Nephron progenitor cell (in vitro differentiated cells): Measurements from ENCODE around the gene PFDN6.

Source experiments
- DNase-seq: peaks from one replicate; pipeline ENCODE4 v3.0.0; 2021
- H3K27ac Mint-ChIP-seq: 2 replicates; pipeline ENCODE4 v1.8.0; 2021; ENCODE audit warnings: mild to moderate bottlenecking, moderate library complexity, mixed read lengths
- H3K27me3 Mint-ChIP-seq: 2 replicates; pipeline ENCODE4 v1.8.0; 2021; ENCODE audit warnings: mild to moderate bottlenecking, low read depth, mixed read lengths; ENCODE audit not compliant: poor library complexity
- H3K36me3 Mint-ChIP-seq: 2 replicates; pipeline ENCODE4 v1.8.0; 2021; ENCODE audit warnings: low read depth, mixed read lengths
- H3K4me1 Mint-ChIP-seq: 2 replicates; pipeline ENCODE4 v1.8.0; 2021; ENCODE audit warnings: mixed read lengths
- H3K4me3 Mint-ChIP-seq: 2 replicates; pipeline ENCODE4 v1.8.0; 2021; ENCODE audit warnings: mild to moderate bottlenecking, moderate library complexity, mixed read lengths
- H3K9me3 Mint-ChIP-seq: 2 replicates; pipeline ENCODE4 v1.8.0; 2021; ENCODE audit warnings: mild to moderate bottlenecking, moderate library complexity, mixed read lengths
- CTCF ChIP-seq: fragments of 200-600 bp; sonication (generic); IDR thresholded peaks from 2 replicates; pipeline ENCODE4 v1.5.0; 2021; ENCODE audit warnings: antibody characterized with exemption

PFDN6 gene

GRCh38 chr6:33320315-33321181 lies 31.1 kb downstream of the PFDN6 start:
- Mint-ChIP-seq H3K4me1 (peaks cover 81% of the 10 kb centered on the region), H3K4me3 (peak overlapping the region; percentile 93), H3K27me3 (peaks cover 6% of the 10 kb centered on the region), H3K27ac (peak overlapping the region; percentile 96), H3K36me3 (peaks cover 28% of the 10 kb centered on the region), H3K9me3 (no peaks in the 10 kb centered on the region)
- TF ChIP-seq CTCF: no peak
- no peak for DNase-seq

GRCh38 chr6:33321227-33321626 lies 31.8 kb downstream of the PFDN6 start:
- H3K27me3 Mint-ChIP-seq: peaks cover 6% of the 10 kb centered on the region
- peaks cover 28% of the 10 kb centered on the region for H3K36me3 Mint-ChIP-seq
- no peaks in the 10 kb centered on the region for H3K9me3 Mint-ChIP-seq
- peak overlapping the region; percentile 96 for H3K27ac Mint-ChIP-seq
- peak overlapping the region; percentile 93 for H3K4me3 Mint-ChIP-seq
- DNase-seq: no peak
- no peak for TF ChIP-seq CTCF
- peaks cover 76% of the 10 kb centered on the region for H3K4me1 Mint-ChIP-seq

- H3K4me1 Mint-ChIP-seq: peaks cover 57% of the 10 kb centered on the region
- H3K27me3 Mint-ChIP-seq: peaks cover 3% of the 10 kb centered on the region
- peak overlapping the region; percentile 93 for H3K4me3 Mint-ChIP-seq
- no peaks in the 10 kb centered on the region for H3K9me3 Mint-ChIP-seq
- no peak overlapping the region for H3K27ac Mint-ChIP-seq
- H3K36me3 Mint-ChIP-seq: peaks cover 22% of the 10 kb centered on the region
- DNase-seq: no peak
- no peak for TF ChIP-seq CTCF
Measured at GRCh38 chr6:33323623-33323948, 34.2 kb downstream of the PFDN6 start.

GRCh38 chr6:33324125-33324524 lies 34.7 kb downstream of the PFDN6 start:
- no peak for DNase-seq
- Mint-ChIP-seq H3K36me3 (peaks cover 17% of the 10 kb centered on the region), H3K4me3 (peak overlapping the region; percentile 93), H3K4me1 (peaks cover 52% of the 10 kb centered on the region), H3K9me3 (no peaks in the 10 kb centered on the region), H3K27me3 (peaks cover 3% of the 10 kb centered on the region), H3K27ac (no peak overlapping the region)
- TF ChIP-seq CTCF: no peak

- no peak for DNase-seq
- Mint-ChIP-seq H3K4me3 (no peak overlapping the region), H3K27ac (no peak overlapping the region), H3K4me1 (peaks cover 5% of the 10 kb centered on the region), H3K27me3 (peaks cover 7% of the 10 kb centered on the region), H3K36me3 (no peaks in the 10 kb centered on the region), H3K9me3 (no peaks in the 10 kb centered on the region)
- no peak for TF ChIP-seq CTCF
Measured at GRCh38 chr6:33329058-33329457, 39.7 kb downstream of the PFDN6 start.

GRCh38 chr6:33330736-33331135 lies 41.3 kb downstream of the PFDN6 start:
- no peak overlapping the region for H3K4me3 Mint-ChIP-seq
- H3K4me1 Mint-ChIP-seq: peaks cover 10% of the 10 kb centered on the region
- no peaks in the 10 kb centered on the region for H3K36me3 Mint-ChIP-seq
- no peak for DNase-seq
- no peak overlapping the region for H3K27ac Mint-ChIP-seq
- TF ChIP-seq CTCF: no peak
- H3K27me3 Mint-ChIP-seq: peaks cover 10% of the 10 kb centered on the region
- H3K9me3 Mint-ChIP-seq: no peaks in the 10 kb centered on the region
